Measurements from ENCODE around the gene MECP2. TPM values are rescaled to one million over a fixed set of nuclear protein-coding genes. Genes with fewer than 3 reads are reported as not detected.

Gene MECP2
- total RNA-seq, 4 donors from 2014 or later = 19.7 to 76.0 (median 33.9) TPM

- no peak overlapping the region for H3K4me3 ChIP-seq
- TF ChIP-seq, protein P1, sequence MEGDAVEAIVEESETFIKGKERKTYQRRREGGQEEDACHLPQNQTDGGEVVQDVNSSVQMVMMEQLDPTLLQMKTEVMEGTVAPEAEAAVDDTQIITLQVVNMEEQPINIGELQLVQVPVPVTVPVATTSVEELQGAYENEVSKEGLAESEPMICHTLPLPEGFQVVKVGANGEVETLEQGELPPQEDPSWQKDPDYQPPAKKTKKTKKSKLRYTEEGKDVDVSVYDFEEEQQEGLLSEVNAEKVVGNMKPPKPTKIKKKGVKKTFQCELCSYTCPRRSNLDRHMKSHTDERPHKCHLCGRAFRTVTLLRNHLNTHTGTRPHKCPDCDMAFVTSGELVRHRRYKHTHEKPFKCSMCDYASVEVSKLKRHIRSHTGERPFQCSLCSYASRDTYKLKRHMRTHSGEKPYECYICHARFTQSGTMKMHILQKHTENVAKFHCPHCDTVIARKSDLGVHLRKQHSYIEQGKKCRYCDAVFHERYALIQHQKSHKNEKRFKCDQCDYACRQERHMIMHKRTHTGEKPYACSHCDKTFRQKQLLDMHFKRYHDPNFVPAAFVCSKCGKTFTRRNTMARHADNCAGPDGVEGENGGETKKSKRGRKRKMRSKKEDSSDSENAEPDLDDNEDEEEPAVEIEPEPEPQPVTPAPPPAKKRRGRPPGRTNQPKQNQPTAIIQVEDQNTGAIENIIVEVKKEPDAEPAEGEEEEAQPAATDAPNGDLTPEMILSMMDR (IDR thresholded peaks at IDR 0.05) = no peak
- TF ChIP-seq EP300 (IDR thresholded peaks at IDR 0.05) (no peak), POLR2A (IDR thresholded peaks at IDR 0.05) (no peak), POLR2AphosphoS5 (IDR thresholded peaks at IDR 0.05) (no peak)
- H3K9me3 ChIP-seq = no peaks in the 10 kb centered on the region
- peaks cover 55% of the 10 kb centered on the region for H3K4me1 ChIP-seq
- 40% methylated on average over 4 of the region's 4 CpGs for WGBS
- no peaks in the 10 kb centered on the region for H3K27me3 ChIP-seq
- no peaks in the 10 kb centered on the region for H3K36me3 ChIP-seq
- H3K27ac ChIP-seq = peak overlapping the region; percentile 34
- no peak for DNase-seq (ENCODE audit: low spot score in 2 of 2)
Observed at GRCh38 chrX:154046940-154047610, 50.4 kb downstream of the MECP2 start.

- no peak for TF ChIP-seq EP300 (IDR thresholded peaks at IDR 0.05)
- WGBS = 46% methylated on average over 10 of the region's 10 CpGs
Observed at GRCh38 chrX:154046031-154046781, 51.3 kb downstream of the MECP2 start.

DNA sequence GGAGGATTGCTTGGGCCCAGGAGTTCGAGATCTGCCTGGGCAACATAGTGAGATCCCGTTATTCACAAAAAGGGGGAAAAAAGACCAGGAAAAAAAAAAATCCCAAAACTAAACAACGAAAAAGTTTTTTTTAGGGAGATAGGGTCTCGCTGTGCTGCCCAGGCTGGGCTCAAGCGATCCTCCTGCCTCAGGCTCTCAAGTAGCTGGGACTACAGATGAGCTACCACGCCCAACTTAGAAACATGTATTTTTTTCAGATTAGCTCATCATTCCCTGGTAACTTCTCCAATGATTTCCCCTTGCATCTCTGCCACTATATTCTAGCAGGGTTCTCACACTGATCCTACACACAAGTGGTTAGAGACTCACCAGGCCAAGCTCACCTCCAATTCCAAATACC lies 53.4 kb downstream of the MECP2 start:
- Histone ChIP-seq H3K36me3 (no peaks in the 10 kb centered on the region), H3K27me3 (no peaks in the 10 kb centered on the region), H3K27ac (no peak overlapping the region), H3K4me1 (peaks cover 61% of the 10 kb centered on the region), H3K9me3 (no peaks in the 10 kb centered on the region), H3K4me3 (no peak overlapping the region)
- 75% methylated on average over 6 of the region's 6 CpGs for WGBS
- DNase-seq (ENCODE audit: low spot score in 2 of 2) = no peak
- no peak for TF ChIP-seq POLR2A (IDR thresholded peaks at IDR 0.05)
- TF ChIP-seq EP300 (IDR thresholded peaks at IDR 0.05) = no peak
- TF ChIP-seq, protein P1 (IDR thresholded peaks at IDR 0.05) = no peak
- no peak for TF ChIP-seq POLR2AphosphoS5 (IDR thresholded peaks at IDR 0.05)

More at GRCh38 chrX:154046031-154046781, 51.3 kb downstream of the MECP2 start:
- no peak for DNase-seq (ENCODE audit: low spot score in 2 of 2)
- no peaks in the 10 kb centered on the region for H3K27me3 ChIP-seq
- H3K4me1 ChIP-seq = peaks cover 63% of the 10 kb centered on the region
- H3K27ac ChIP-seq = peak overlapping the region; percentile 34
- no peaks in the 10 kb centered on the region for H3K36me3 ChIP-seq
- H3K4me3 ChIP-seq = no peak overlapping the region
- H3K9me3 ChIP-seq = no peaks in the 10 kb centered on the region

GRCh38 chrX:154043003-154043763 lies 54.3 kb downstream of the MECP2 start:
- Histone ChIP-seq H3K9me3 (no peaks in the 10 kb centered on the region), H3K36me3 (no peaks in the 10 kb centered on the region), H3K27ac (peak overlapping the region; percentile 38), H3K27me3 (no peaks in the 10 kb centered on the region), H3K4me3 (no peak overlapping the region), H3K4me1 (peaks cover 58% of the 10 kb centered on the region)
- no peak for DNase-seq (ENCODE audit: low spot score in 2 of 2)
- 68% methylated on average over 5 of the region's 5 CpGs for WGBS
- TF ChIP-seq POLR2A (IDR thresholded peaks at IDR 0.05) = no peak
- TF ChIP-seq EP300 (IDR thresholded peaks at IDR 0.05) = no peak
- TF ChIP-seq, protein P1 (IDR thresholded peaks at IDR 0.05) = no peak
- TF ChIP-seq POLR2AphosphoS5 (IDR thresholded peaks at IDR 0.05) = no peak

DNA sequence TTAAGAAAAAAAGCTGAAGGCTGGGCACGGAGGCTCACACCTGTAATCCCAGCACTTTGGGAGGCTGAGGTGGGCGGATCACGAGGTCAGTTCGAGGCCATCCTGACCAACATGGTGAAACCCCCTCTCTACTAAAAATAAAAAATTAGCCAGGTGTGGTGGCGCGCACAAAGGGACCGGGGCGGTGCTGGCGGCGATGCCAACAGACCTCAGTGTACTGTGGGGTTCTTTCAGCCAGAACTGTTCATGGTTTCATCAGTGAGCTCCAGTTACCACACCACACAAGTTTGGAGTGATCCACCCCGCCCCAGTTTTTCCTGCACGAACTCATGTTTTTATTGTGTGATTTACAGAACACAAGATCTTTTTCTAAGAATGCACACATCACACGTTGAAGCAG lies 56.7 kb downstream of the MECP2 start:
- H3K27me3 ChIP-seq = no peaks in the 10 kb centered on the region
- H3K36me3 ChIP-seq = no peaks in the 10 kb centered on the region
- 75% methylated on average over 13 of the region's 13 CpGs for WGBS
- no peak overlapping the region for H3K4me3 ChIP-seq
- no peaks in the 10 kb centered on the region for H3K9me3 ChIP-seq
- H3K27ac ChIP-seq = peak overlapping the region; percentile 72
- no peak for DNase-seq (ENCODE audit: low spot score in 2 of 2)
- H3K4me1 ChIP-seq = peaks cover 39% of the 10 kb centered on the region
- TF ChIP-seq POLR2AphosphoS5 (IDR thresholded peaks at IDR 0.05) = no peak
- TF ChIP-seq EP300 (IDR thresholded peaks at IDR 0.05) = no peak

Data from suprapubic skin (tissue), 4 donors.